H1 (cell line): ENCODE measurements around the gene PUDP. TPM values are rescaled to one million over a fixed set of nuclear protein-coding genes. Genes with fewer than 3 reads are reported as not detected.

Source experiments
- CTCF ChIA-PET: fragments of 300-600 bp; sonication (Branson Sonifier 250); formaldehyde crosslinking; loops from one replicate; lab custom pipeline; 2021; ENCODE audit not compliant: partially characterized antibody; lab: Charles Lee
- POLR2A ChIA-PET: fragments of 300-600 bp; sonication (Branson Sonifier 250); formaldehyde crosslinking; loops from one replicate; lab custom pipeline; 2021; ENCODE audit warnings: inconsistent platforms; ENCODE audit not compliant: partially characterized antibody; lab: Charles Lee
- DNase-seq, 2 experiments: peaks; one replicate each; pipeline versions ENCODE4 v3.0.0 to v3.0.0-alpha.2; 2010 to 2022; ENCODE audit warnings: low spot score in 2 of 2, low read depth in 1 of 2, mixed read lengths in 1 of 2
- FAIRE-seq: peaks from 2 replicates; lab custom pipeline; 2011; peaks lifted over from hg19 to GRCh38; lab: Jason Lieb, UNC
- H2AFZ ChIP-seq: 2 replicates; pipeline ENCODE4 v1.8.1; 2012; ENCODE audit warnings: low read length, inconsistent platforms
- H2AK5ac ChIP-seq: 2 replicates; pipeline ENCODE4 v1.6.1; 2013; ENCODE audit warnings: low read depth, low read length
- H2BK120ac ChIP-seq: replicated peaks from 2 replicates; pipeline ENCODE3; 2013; ENCODE audit warnings: low read depth, low read length, inconsistent platforms
- H2BK12ac ChIP-seq: 2 replicates; pipeline ENCODE4 v1.6.1; 2013; ENCODE audit warnings: low read depth, low read length
- H2BK15ac ChIP-seq: 2 replicates; pipeline ENCODE4 v1.6.1; 2013; ENCODE audit warnings: low read length
- H2BK20ac ChIP-seq: 2 replicates; pipeline ENCODE4 v1.6.1; 2013; ENCODE audit warnings: low read length
- H2BK5ac ChIP-seq: 2 replicates; pipeline ENCODE4 v1.6.1; 2013; ENCODE audit warnings: low read depth, low read length
- H3K14ac ChIP-seq: 2 replicates; pipeline ENCODE4 v1.6.1; 2013; ENCODE audit warnings: inconsistent platforms; ENCODE audit not compliant: insufficient read length
- H3K18ac ChIP-seq: 2 replicates; pipeline ENCODE4 v1.6.1; 2013; ENCODE audit warnings: low read length; ENCODE audit errors: extremely low read depth
- H3K23ac ChIP-seq: 2 replicates; pipeline ENCODE4 v1.6.1; 2013; ENCODE audit warnings: inconsistent platforms; ENCODE audit not compliant: insufficient read length
- H3K23me2 ChIP-seq: 2 replicates; pipeline ENCODE4 v1.6.1; 2013; ENCODE audit warnings: low read depth, low read length
- H3K27ac ChIP-seq: 2 replicates; pipeline ENCODE4 v1.6.1; 2011; ENCODE audit warnings: low read depth, low read length, inconsistent platforms
- H3K27me3 ChIP-seq, 4 experiments: replicated peaks in 1 of 4; 1 replicate in 1 of 4; 2 replicates in 3 of 4; pipeline versions ENCODE4 v1.6.1 to v1.8.1; 2011 to 2013; ENCODE audit warnings: low read length in 3 of 4, mild to moderate bottlenecking in 3 of 4, inconsistent platforms in 2 of 4, mixed read lengths in 2 of 4, moderate library complexity in 1 of 4; ENCODE audit not compliant: control insufficient read depth in 3 of 4, insufficient read depth in 3 of 4; ENCODE audit errors: extremely low read depth in 1 of 4
- H3K36me3 ChIP-seq, 4 experiments: 2 replicates each; pipeline versions ENCODE4 v1.6.1 to v1.8.1; 2011 to 2013; ENCODE audit warnings: mild to moderate bottlenecking in 4 of 4, low read length in 3 of 4, moderate library complexity in 2 of 4, control low read depth in 1 of 4, inconsistent platforms in 1 of 4; ENCODE audit not compliant: insufficient read depth in 4 of 4, control insufficient read depth in 2 of 4
- H3K4ac ChIP-seq: replicated peaks from 2 replicates; pipeline ENCODE3; 2013; ENCODE audit warnings: low read length, low read depth, mixed read lengths, inconsistent platforms; ENCODE audit not compliant: insufficient read length
- H3K4me1 ChIP-seq, 4 experiments: replicated peaks in 1 of 4; 1 replicate in 1 of 4; 2 replicates in 3 of 4; pipeline versions ENCODE4 v1.6.1 to v1.8.1; 2011 to 2013; ENCODE audit warnings: low read length in 3 of 4, inconsistent platforms in 2 of 4, mixed read lengths in 1 of 4; ENCODE audit not compliant: insufficient read depth in 4 of 4, control insufficient read depth in 3 of 4
- H3K4me2 ChIP-seq, 2 experiments: 2 replicates each; pipeline versions ENCODE4 v1.6.1 to v1.8.1; 2011 to 2013; ENCODE audit warnings: low read depth in 2 of 2, low read length in 2 of 2, control low read depth in 1 of 2, inconsistent platforms in 1 of 2, mild to moderate bottlenecking in 1 of 2; ENCODE audit not compliant: insufficient read depth in 1 of 2
- H3K4me3 ChIP-seq, 4 experiments: fragments of 200-600, 300-600 bp in 1 of 4; sonication (generic), shearing (Covaris generic), sonication (Bioruptor Twin) in 1 of 4; 2 replicates each; pipeline versions ENCODE4 v1.5.1 to v1.8.1; 2011 to 2016; ENCODE audit warnings: low read length in 4 of 4, low read depth in 3 of 4, control low read depth in 2 of 4, inconsistent platforms in 2 of 4, mild to moderate bottlenecking in 2 of 4, mixed read lengths in 1 of 4, moderate library complexity in 1 of 4; ENCODE audit not compliant: insufficient read depth in 2 of 4; ENCODE audit errors: extremely low read depth in 1 of 4
- H3K56ac ChIP-seq: replicated peaks from 2 replicates; pipeline ENCODE3; 2013; ENCODE audit warnings: low read depth, mild to moderate bottlenecking, mixed read lengths, low read length, inconsistent platforms; ENCODE audit not compliant: insufficient read length
- H3K79me1 ChIP-seq: 2 replicates; pipeline ENCODE4 v1.6.1; 2013; ENCODE audit warnings: low read depth, low read length, control low read depth
- H3K79me2 ChIP-seq, 2 experiments: 2 replicates each; pipeline versions ENCODE4 v1.6.1 to v1.8.1; 2012 to 2013; ENCODE audit warnings: low read length in 2 of 2, mild to moderate bottlenecking in 2 of 2, inconsistent platforms in 1 of 2; ENCODE audit not compliant: insufficient read depth in 2 of 2, control insufficient read depth in 1 of 2
- H3K9ac ChIP-seq, 4 experiments: replicated peaks in 1 of 4; 1 replicate in 1 of 4; 2 replicates in 3 of 4; pipeline versions ENCODE4 v1.6.1 to v1.8.1; 2011 to 2013; ENCODE audit warnings: low read depth in 3 of 4, low read length in 3 of 4, control low read depth in 2 of 4, mild to moderate bottlenecking in 2 of 4, moderate library complexity in 2 of 4, inconsistent platforms in 1 of 4; ENCODE audit errors: extremely low read depth in 1 of 4
- H3K9me3 ChIP-seq, 2 experiments: 2 replicates each; pipeline versions ENCODE4 v1.6.1 to v1.8.1; 2012 to 2013; ENCODE audit warnings: mild to moderate bottlenecking in 2 of 2, moderate library complexity in 2 of 2, control low read depth in 1 of 2, inconsistent platforms in 1 of 2, low read depth in 1 of 2, low read length in 1 of 2, mixed read lengths in 1 of 2; ENCODE audit not compliant: insufficient read depth in 2 of 2
- H4K20me1 ChIP-seq, 2 experiments: replicated peaks in 1 of 2; 2 replicates each; pipeline versions ENCODE3 to v1.8.1; 2011 to 2013; ENCODE audit warnings: inconsistent platforms in 2 of 2, low read length in 2 of 2, mild to moderate bottlenecking in 1 of 2; ENCODE audit not compliant: insufficient read depth in 2 of 2, control insufficient read depth in 1 of 2
- H4K5ac ChIP-seq: 2 replicates; pipeline ENCODE4 v1.6.1; 2013; ENCODE audit warnings: low read length, low read depth, mixed read lengths, inconsistent platforms; ENCODE audit not compliant: insufficient read length
- H4K8ac ChIP-seq: 2 replicates; pipeline ENCODE4 v1.8.0; 2013; ENCODE audit warnings: mild to moderate bottlenecking, moderate library complexity, low read length, inconsistent platforms; ENCODE audit not compliant: insufficient read depth; ENCODE audit errors: extremely low read depth
- H4K91ac ChIP-seq: replicated peaks from 2 replicates; pipeline ENCODE3; 2013; ENCODE audit warnings: low read length, mixed read lengths, inconsistent platforms; ENCODE audit not compliant: insufficient read length
- BCL11A ChIP-seq, 2 experiments: IDR thresholded peaks; one replicate each; pipeline ENCODE4 v1.6.1; 2011; ENCODE audit warnings: low read depth in 2 of 2, low read length in 2 of 2, mild to moderate bottlenecking in 2 of 2
- EP300 ChIP-seq, 2 experiments: IDR thresholded peaks; 1 replicate in 1 of 2; 2 replicates in 1 of 2; pipeline ENCODE4 v1.6.1; 2011 to 2012; ENCODE audit warnings: low read depth in 2 of 2, low read length in 2 of 2, mild to moderate bottlenecking in 2 of 2, borderline replicate concordance in 1 of 2, inconsistent platforms in 1 of 2, moderate library complexity in 1 of 2
- PHF8 ChIP-seq: fragments of 200-600 bp; sonication (generic); conservative IDR thresholded peaks from 2 replicates; pipeline ENCODE4 v1.7.1; 2012; ENCODE audit warnings: low read depth, mild to moderate bottlenecking, inconsistent platforms, low read length, moderate library complexity
- RBBP5 ChIP-seq: IDR thresholded peaks from 2 replicates; pipeline ENCODE4 v1.7.1; 2012; ENCODE audit warnings: low read depth, mild to moderate bottlenecking, inconsistent platforms, low read length, moderate library complexity, borderline replicate concordance
- RNF2 ChIP-seq: fragments of 200-900, 300-1000 bp; sonication (generic); IDR thresholded peaks from 2 replicates; pipeline ENCODE4 v1.7.1; 2016; ENCODE audit warnings: borderline replicate concordance, low read depth, mild to moderate bottlenecking, antibody characterized with exemption, low read length; ENCODE audit not compliant: poor library complexity, severe bottlenecking; ENCODE audit errors: missing control alignments
- SIRT6 ChIP-seq: IDR thresholded peaks from one replicate; pipeline ENCODE4 v1.7.1; 2012; ENCODE audit warnings: low read length, inconsistent platforms
- SP2 ChIP-seq: IDR thresholded peaks from 2 replicates; pipeline ENCODE4 v1.6.1; 2012; ENCODE audit warnings: mild to moderate bottlenecking, low read length, inconsistent platforms
- WGBS, 2 experiments: shearing (Covaris generic) in 1 of 2; methylation state at CpG; one replicate each; pipeline versions ENCODE4 v1.1.6 to v1.1.7; 2013 to 2015; ENCODE audit warnings: low lambda C conversion rate in 2 of 2, mixed read lengths in 2 of 2, inconsistent platforms in 1 of 2, low coverage in 1 of 2, missing lambda C conversion rate in 1 of 2; ENCODE audit not compliant: insufficient replicate concordance in 2 of 2, insufficient coverage in 1 of 2, insufficient read length in 1 of 2; ENCODE audit errors: extremely low coverage in 1 of 2, missing lambda C conversion rate in 1 of 2; 5-methylcytosine and 5-hydroxymethylcytosine counted together
- polyA plus RNA-seq, 7 experiments: library from polyadenylated mRNA; depleted of rRNA in 3 of 7; stranded (reverse) in 5 of 7; unstranded in 2 of 7; fragments of >200 nt in 5 of 7; fragments of 200-250 nt in 2 of 7; gene quantifications; 1 replicate in 5 of 7; 2 replicates in 1 of 7; 4 replicates in 1 of 7; pipeline versions ENCODE4 v1.2.1 to v1.2.3, GENCODE V29; 2011 to 2013; ENCODE audit warnings: missing spikeins in 2 of 7, mixed read lengths in 2 of 7
- total RNA-seq: library from RNA; stranded (reverse); fragmentation: NEBNext Ultra II Directional; extraction: Animal tissue kit (Norgen Biotek cat#: 25700); gene quantifications from 2 replicates; pipeline ENCODE4 v1.2.1, GENCODE V29; 2021
- TF ChIP-seq, protein P1 (sequence below): IDR thresholded peaks from 2 replicates; pipeline ENCODE4 v1.6.1; 2011; ENCODE audit warnings: low read depth, mild to moderate bottlenecking, low read length; ENCODE audit not compliant: insufficient read depth

Gene PUDP
- total and polyA plus RNA-seq, 2 of the 8 experiments (the other 6 are each of a cell fraction or from before 2014, with no cell fraction given), result 27.2 to 30.2 TPM

DNA sequence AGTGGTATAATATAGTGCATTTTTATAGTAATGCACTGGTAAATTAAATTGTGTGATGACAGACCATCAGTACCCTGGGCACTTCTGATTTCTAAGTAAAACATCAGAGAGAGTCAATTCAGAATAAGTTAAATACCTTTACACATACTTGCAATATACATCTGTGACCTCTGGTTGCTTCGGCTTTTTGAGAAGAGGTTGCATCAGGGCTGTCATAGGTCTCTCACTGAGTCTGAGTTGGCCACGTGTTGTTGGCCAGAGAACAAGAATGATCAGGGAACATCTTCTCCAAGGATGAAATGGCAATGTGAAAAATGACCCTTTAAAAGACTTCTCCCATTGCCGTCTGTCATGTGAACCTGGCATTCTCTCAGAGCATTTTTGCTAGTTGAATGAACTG is 36.9 kb upstream of the PUDP start:
- CTCF ChIA-PET, result no interaction called here
- POLR2A ChIA-PET, result no interaction called here
- H3K4me2 ChIP-seq, result no peak overlapping the region
- FAIRE-seq, result no peak
- H2BK20ac ChIP-seq, result no peak overlapping the region
- H2BK12ac ChIP-seq, result no peak overlapping the region
- no peaks in the 10 kb centered on the region for H3K79me2 ChIP-seq
- no peak overlapping the region for H4K8ac ChIP-seq
- no peak overlapping the region for H2BK120ac ChIP-seq
- H3K4me3 ChIP-seq, result no peak overlapping the region
- no peak overlapping the region for H3K14ac ChIP-seq
- no peak overlapping the region for H2BK15ac ChIP-seq
- H3K23me2 ChIP-seq, result no peaks in the 10 kb centered on the region
- no peaks in the 10 kb centered on the region for H4K20me1 ChIP-seq
- no peaks in the 10 kb centered on the region for H3K9me3 ChIP-seq
- no peaks in the 10 kb centered on the region for H3K79me1 ChIP-seq
- no peak overlapping the region for H4K5ac ChIP-seq
- H3K4me1 ChIP-seq, result no peaks in the 10 kb centered on the region
- H3K27me3 ChIP-seq, result no peaks in the 10 kb centered on the region
- H2BK5ac ChIP-seq, result no peak overlapping the region
- WGBS, 2 experiments, result 97% methylated on average over 3 of the region's 3 CpGs; no CpG with 5 or more reads in 1 of the 2 experiments
- H3K27ac ChIP-seq, result no peak overlapping the region
- TF ChIP-seq PHF8 (no peak), RNF2 (no peak), BCL11A (IDR thresholded peaks at IDR 0.05; ENCODE audit: low read depth in 2 of 2, low read length in 2 of 2) (no peak), RBBP5 (no peak), EP300 (IDR thresholded peaks at IDR 0.05; ENCODE audit: borderline replicate concordance in 1 of 2, low read depth in 2 of 2, low read length in 2 of 2) (no peak), SP2 (no peak), SIRT6 (no peak)
- TF ChIP-seq, protein P1, sequence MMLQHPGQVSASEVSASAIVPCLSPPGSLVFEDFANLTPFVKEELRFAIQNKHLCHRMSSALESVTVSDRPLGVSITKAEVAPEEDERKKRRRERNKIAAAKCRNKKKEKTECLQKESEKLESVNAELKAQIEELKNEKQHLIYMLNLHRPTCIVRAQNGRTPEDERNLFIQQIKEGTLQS, result no peak
- no peak overlapping the region for H3K18ac ChIP-seq
- no peak overlapping the region for H3K56ac ChIP-seq
- no peak overlapping the region for H3K23ac ChIP-seq
- H3K36me3 ChIP-seq, result no peaks in the 10 kb centered on the region
- H2AFZ ChIP-seq, result no peak overlapping the region
- H3K9ac ChIP-seq, result no peak overlapping the region
- no peak overlapping the region for H2AK5ac ChIP-seq
- DNase-seq, result no peak
- H3K4ac ChIP-seq, result no peak overlapping the region
- H4K91ac ChIP-seq, result no peak overlapping the region
